GM18499 (cell line): ENCODE results near the gene TCERG1L.

Source experiments
- ATAC-seq: cut with Tn5 transposase; IDR thresholded peaks from one replicate; pipeline ENCODE4 v1.9.1; 2021; ENCODE audit warnings: moderate number of reproducible peaks; ENCODE audit not compliant: insufficient read depth, unreplicated experiment

TCERG1L gene

GRCh38 chr10:131272897-131273451 is 38.5 kb downstream of the TCERG1L start:
- no peak for ATAC-seq

DNA sequence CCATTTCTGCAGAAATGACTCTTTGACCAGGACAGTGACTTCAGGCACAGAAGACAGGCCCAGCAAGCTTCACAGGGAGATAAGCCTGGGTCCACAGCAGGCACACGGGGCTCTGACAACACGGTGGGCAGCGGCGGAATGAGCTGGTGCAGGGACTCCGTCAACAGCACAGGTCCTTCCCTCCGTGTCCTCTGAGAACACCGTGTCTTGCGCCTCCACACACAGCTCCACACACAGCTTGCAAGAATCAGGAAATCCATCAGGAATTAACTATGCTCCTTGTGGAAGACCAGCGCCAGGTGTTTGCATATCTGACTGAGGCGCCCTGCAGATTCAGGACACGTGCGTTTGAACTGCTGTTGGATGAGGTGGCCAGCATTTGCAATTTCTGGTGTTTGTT is 39.6 kb downstream of the TCERG1L start:
- no peak for ATAC-seq

DNA sequence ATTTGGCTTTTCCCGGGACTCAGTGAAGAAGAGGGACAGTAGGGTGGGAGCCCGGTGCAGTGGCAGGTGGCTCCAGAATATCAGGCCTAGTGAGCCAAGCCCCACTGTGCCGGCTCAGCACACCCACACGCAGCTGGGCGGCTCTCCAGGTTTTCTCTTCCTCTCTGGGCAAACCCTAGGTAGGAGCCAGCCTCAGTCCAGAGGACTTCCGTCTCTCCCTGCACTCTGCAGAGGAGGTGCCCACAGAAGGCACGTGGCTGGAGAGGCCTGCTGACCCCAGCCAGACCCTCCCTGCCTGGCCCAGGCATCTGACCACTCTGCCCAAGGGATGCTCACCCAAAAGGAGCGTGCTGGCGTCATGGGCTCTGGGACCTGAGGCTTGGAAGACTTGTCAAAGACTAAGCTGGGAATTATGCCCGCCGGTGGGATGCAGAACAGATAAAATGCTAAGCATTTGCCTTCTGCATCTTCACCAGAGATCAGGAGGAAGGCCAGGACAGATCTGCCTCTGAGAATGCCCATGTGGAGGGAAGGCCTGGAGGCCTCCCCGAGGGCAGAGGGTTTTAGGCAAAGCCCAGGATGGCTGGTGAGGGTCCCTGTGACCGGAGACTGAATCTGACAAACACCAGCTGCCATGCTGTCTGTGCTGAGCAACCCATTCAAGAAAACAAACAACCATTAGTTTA is 40.2 kb downstream of the TCERG1L start:
- ATAC-seq, result no peak

DNA sequence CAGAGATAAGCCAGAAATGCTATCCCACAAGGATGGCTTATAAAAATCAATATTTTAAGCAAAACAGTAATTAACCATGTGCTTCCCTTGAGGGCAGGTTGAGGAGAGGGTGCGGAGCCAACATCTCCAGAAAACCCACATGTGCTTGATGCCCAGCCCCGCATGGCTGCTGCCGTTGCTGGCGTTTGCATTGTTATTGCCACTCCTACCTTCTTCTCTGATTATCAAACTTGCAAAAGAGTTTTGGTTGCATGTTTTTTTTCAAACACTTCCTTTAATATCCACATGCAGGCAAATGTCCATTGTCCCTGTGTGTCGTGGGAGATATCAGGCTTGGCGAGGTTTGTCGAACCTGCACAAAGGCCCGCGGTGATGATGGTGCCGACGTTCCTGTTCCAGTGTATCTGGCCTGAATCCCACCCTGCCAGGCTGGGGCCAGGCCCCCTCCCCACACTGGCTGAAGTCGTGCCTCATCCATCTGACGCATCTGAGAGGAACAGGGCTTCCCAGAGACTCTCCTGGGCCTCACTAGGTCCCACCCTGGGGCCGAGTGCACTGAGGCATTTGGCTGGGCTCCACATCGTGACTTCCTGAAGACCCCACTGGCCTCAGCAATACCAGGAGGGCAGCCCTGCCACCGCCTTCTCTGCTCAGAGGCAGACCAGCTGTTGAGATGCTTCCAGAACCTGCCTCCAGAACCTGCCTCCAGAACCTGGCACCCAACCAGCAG is 40.9 kb downstream of the TCERG1L start:
- ATAC-seq, result no peak

DNA sequence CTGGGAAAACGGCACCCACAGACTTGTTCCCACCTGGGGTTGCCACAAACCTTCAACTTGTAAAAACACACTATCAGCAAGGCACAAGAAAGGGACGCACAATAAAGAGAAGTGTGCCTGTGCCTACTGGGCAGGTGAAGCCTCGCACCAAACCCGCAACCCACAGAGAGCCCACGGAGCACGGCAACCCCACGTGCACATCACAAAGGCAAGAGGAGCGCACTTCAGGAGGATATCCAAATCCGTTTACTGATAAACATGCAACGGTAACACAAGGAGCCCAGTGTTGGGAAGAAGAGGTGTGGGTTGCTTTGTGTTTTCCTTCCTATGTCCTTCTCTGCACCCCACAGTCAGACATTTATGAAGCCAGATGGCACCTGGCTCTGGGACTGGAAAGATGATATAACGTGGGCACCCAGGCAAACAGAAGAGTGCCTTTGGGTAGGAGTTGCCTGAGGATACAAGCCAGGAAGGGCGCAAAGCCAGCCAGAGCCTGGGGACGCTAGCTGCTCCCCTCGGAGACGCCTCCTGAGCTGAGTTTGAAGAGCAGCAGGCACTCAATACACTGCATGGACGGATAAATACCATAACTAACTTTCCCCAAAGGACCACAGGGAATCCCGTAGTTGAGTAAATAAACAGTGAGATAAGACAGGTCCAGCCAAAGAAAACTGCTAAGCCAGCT is 41.6 kb downstream of the TCERG1L start:
- no peak for ATAC-seq

DNA sequence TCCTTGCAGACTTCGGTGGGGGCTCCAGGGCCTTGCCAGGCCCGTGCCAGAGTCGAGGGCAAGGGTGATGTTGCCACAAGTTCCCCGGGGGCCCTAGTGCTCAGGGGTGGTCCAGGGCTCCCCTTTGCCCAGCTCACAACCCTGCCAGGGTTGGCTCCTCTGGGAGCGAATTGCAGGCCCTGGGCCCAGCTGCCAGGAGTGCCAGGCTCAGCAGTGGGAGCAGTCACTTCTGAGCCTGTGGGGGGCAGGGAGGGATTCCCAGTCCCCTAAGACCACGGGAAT is 43.8 kb downstream of the TCERG1L start:
- ATAC-seq, result no peak

- ATAC-seq, result no peak
These were observed 44.3 kb downstream of the TCERG1L start for GRCh38 chr10:131266936-131267813.

- no peak for ATAC-seq
These were observed 47.3 kb downstream of the TCERG1L start for GRCh38 chr10:131264110-131264788.

- ATAC-seq, result no peak
These were observed 49.5 kb downstream of the TCERG1L start for GRCh38 chr10:131261890-131262475.

GRCh38 chr10:131260452-131261211 is 50.9 kb downstream of the TCERG1L start:
- ATAC-seq, result no peak

- no peak for ATAC-seq
These were observed 51.5 kb downstream of the TCERG1L start for GRCh38 chr10:131260031-131260430.

DNA sequence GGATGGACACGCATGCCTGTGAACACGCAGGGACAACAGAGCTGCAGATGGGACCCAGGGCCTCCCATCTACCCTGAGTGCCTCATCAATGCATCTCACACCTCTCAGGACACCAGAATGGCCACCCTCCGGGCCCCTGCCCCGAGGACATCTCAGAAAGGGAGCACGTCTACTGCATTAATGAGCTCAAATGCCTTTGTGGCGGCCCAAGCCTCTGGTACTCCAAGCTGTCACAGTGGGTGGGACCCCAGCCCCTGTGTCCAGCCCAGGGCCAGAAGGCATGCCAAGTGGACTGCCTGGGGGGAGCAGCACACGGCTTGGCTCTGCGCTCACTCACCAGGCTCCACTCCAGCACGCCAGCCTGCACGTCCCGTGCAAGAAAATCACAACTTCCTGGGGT is 52.0 kb downstream of the TCERG1L start:
- no peak for ATAC-seq

DNA sequence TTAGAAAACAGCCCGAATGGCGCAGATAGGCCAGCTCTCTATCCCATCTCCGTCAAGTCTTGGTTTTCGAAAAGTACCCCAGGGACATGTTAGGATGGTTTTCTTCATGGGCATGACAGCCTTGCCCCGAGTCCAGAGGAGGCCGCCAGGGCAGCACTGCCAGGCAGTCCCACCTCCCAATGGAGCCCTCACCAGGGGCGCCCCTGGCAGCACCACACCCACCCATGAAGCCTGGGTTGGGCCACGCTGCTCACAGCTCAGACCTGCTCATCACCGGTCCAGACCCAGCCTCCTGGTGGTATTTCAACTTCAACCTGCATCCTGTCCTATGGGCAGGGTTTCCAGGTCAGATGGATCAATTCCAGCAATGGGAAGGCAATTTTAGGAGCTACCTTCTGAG is 53.3 kb downstream of the TCERG1L start:
- ATAC-seq, result no peak

DNA sequence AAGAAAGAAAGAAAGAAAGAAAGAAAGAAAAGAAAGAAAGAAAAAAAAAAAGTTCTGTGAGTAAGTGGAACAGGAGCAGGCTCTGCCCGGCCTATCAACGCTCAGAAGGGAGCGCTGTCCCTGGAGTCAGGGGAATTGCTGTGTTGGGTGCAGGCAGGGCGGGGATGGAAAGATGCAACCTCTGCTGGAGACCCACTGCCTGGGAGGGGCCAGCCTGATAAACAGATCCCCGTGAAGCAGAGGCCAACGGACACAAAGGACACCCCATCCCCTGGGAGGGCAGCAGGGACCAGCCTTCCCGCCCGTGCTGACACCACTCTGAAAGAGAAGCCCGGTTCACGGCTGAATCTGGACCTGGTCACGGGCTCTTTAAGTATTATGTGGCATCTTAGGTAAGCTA is 54.5 kb downstream of the TCERG1L start:
- no peak for ATAC-seq

- ATAC-seq, result no peak
These were observed 56.7 kb downstream of the TCERG1L start for GRCh38 chr10:131254859-131255252.

GRCh38 chr10:131253931-131254858 is 57.3 kb downstream of the TCERG1L start:
- ATAC-seq, result no peak

- ATAC-seq, result no peak
These were observed 58.8 kb downstream of the TCERG1L start for GRCh38 chr10:131252567-131253276.
